K562 (cell line): ENCODE measurements around the gene DMXL1. TPM values are rescaled to one million over a fixed set of nuclear protein-coding genes. Genes with fewer than 3 reads are reported as not detected.
A peak's percentile ranks its signal among the peaks of the same experiment; 100 is the strongest.

Experiments
- BMI1 ChIP-seq: fragments of 150-350 bp; IDR thresholded peaks from 2 replicates; pipeline ENCODE4 v1.6.1; 2014; ENCODE audit warnings: low read length
- ETS1 ChIP-seq: conservative IDR thresholded peaks from 2 replicates; pipeline ENCODE4 v1.6.1; 2011; ENCODE audit warnings: low read depth, mild to moderate bottlenecking, low read length; ENCODE audit not compliant: control insufficient read depth
- FOXA3 ChIP-seq, 2 experiments: fragments of 450-650 bp in 1 of 2; sonication (generic) in 1 of 2; formaldehyde crosslinking; IDR thresholded peaks in 1 of 2; conservative IDR thresholded peaks in 1 of 2; 2 replicates each; pipeline versions ENCODE4 v1.4.0 to v1.8.0; 2020 to 2022; ENCODE audit warnings: mild to moderate bottlenecking in 2 of 2, missing genetic modification reagents in 1 of 2
- FOXJ2 ChIP-seq: fragments of 200-800 bp; sonication (Bioruptor generic); IDR thresholded peaks from 2 replicates; pipeline ENCODE4 v1.6.1; 2016; ENCODE audit warnings: missing genetic modification characterization, missing compliant biosample characterization
- FOXK1 ChIP-seq: sonication (generic); formaldehyde crosslinking; IDR thresholded peaks from 2 replicates; pipeline ENCODE4 v1.8.0; 2022; ENCODE audit warnings: missing genetic modification reagents, mild to moderate bottlenecking, borderline replicate concordance
- MEIS2 ChIP-seq: fragments of 450-650 bp; IDR thresholded peaks from 2 replicates; pipeline ENCODE4 v1.6.1; 2014; ENCODE audit warnings: mild to moderate bottlenecking; ENCODE audit not compliant: partially characterized antibody
- MYBL2 ChIP-seq, 2 experiments: fragments of 450-650 bp in 1 of 2; sonication (generic) in 1 of 2; formaldehyde crosslinking in 1 of 2; IDR thresholded peaks; 2 replicates each; pipeline versions ENCODE4 v1.6.1 to v1.8.1; 2017 to 2022; ENCODE audit warnings: borderline replicate concordance in 1 of 2, inconsistent platforms in 1 of 2, low read depth in 1 of 2, mild to moderate bottlenecking in 1 of 2, missing genetic modification reagents in 1 of 2, moderate library complexity in 1 of 2
- NR1H2 ChIP-seq: sonication (generic); formaldehyde crosslinking; IDR thresholded peaks from 2 replicates; pipeline ENCODE4 v1.4.0; 2020; ENCODE audit warnings: mild to moderate bottlenecking, missing genetic modification reagents
- PATZ1 ChIP-seq: fragments of 250-450 bp; sonication (Bioruptor Pico); IDR thresholded peaks from 2 replicates; pipeline ENCODE4 v1.5.0; 2020; ENCODE audit warnings: mild to moderate bottlenecking, borderline replicate concordance
- PURB ChIP-seq: sonication (generic); formaldehyde crosslinking; IDR thresholded peaks from 2 replicates; pipeline ENCODE4 v1.9.0; 2021; ENCODE audit warnings: low read depth, mild to moderate bottlenecking, missing genetic modification reagents
- RUNX1 ChIP-seq: sonication (generic); IDR thresholded peaks from 2 replicates; pipeline ENCODE4 v1.6.1; 2016; ENCODE audit warnings: antibody characterized with exemption, low read depth
- SPI1 ChIP-seq: IDR thresholded peaks from 2 replicates; pipeline ENCODE4 v1.6.1; 2011; ENCODE audit warnings: low read depth, low read length, control low read depth, borderline replicate concordance
- TCF3 ChIP-seq: sonication (generic); formaldehyde crosslinking; IDR thresholded peaks from 2 replicates; pipeline ENCODE4 v1.4.0; 2020; ENCODE audit warnings: mild to moderate bottlenecking, missing genetic modification reagents
- ZNF134 ChIP-seq: fragments of 250-450 bp; sonication (Bioruptor Pico); conservative IDR thresholded peaks from 2 replicates; pipeline ENCODE4 v1.4.0; 2020
- ZNF263 ChIP-seq: sonication (generic); formaldehyde crosslinking; IDR thresholded peaks from 2 replicates; pipeline ENCODE4 v1.8.0; 2022; ENCODE audit warnings: mild to moderate bottlenecking, missing genetic modification reagents, borderline replicate concordance
- polyA plus RNA-seq, 8 experiments: library from polyadenylated mRNA; depleted of rRNA in 4 of 8; stranded (reverse) in 5 of 8; unstranded in 3 of 8; fragments of >200 nt; fragmentation: Nextera tagmentation in 2 of 8; fragmentation: Illumina TruSeq in 1 of 8; extraction: Ambion mirVana in 2 of 8; extraction: Trizol in 1 of 8; gene quantifications; 2 replicates each; pipeline versions ENCODE4 v1.2.1 to v1.2.3, GENCODE V29; 2011 to 2014; ENCODE audit warnings: inconsistent platforms in 1 of 8, missing spikeins in 1 of 8
- total RNA-seq, 7 experiments: library from RNA; depleted of rRNA in 6 of 7; stranded (reverse); fragments of >200 nt in 6 of 7; fragmentation: Illumina TruSeq in 2 of 7; extraction: Trizol in 2 of 7; gene quantifications; 2 replicates each; pipeline versions ENCODE4 v1.2.1 to v1.2.3, GENCODE V29; 2011 to 2021; ENCODE audit warnings: low replicate concordance in 1 of 7
- TF ChIP-seq, protein P1 (sequence below), 2 experiments: fragments of 150-350 bp in 1 of 2; IDR thresholded peaks; 2 replicates each; pipeline ENCODE4 v1.6.1; 2012 to 2016; ENCODE audit warnings: low read depth in 2 of 2, low read length in 2 of 2, mild to moderate bottlenecking in 1 of 2, moderate library complexity in 1 of 2
- TF ChIP-seq, protein P2 (sequence below): sonication (generic); formaldehyde crosslinking; IDR thresholded peaks from 2 replicates; pipeline ENCODE4 v1.8.1; 2023; ENCODE audit warnings: mild to moderate bottlenecking, missing genetic modification reagents
- TF ChIP-seq, protein P3 (sequence below), 2 experiments: fragments of 250-450 bp in 1 of 2; fragments of 450-650 bp in 1 of 2; sonication (Bioruptor Pico) in 1 of 2; IDR thresholded peaks; 2 replicates each; pipeline versions ENCODE4 v1.6.1 to v1.8.0; 2016 to 2021; ENCODE audit warnings: mild to moderate bottlenecking in 2 of 2, moderate library complexity in 2 of 2, missing compliant biosample characterization in 1 of 2, missing genetic modification characterization in 1 of 2

The DMXL1 gene
- total and polyA plus RNA-seq, 9 of the 15 experiments (the other 6 are each of a cell fraction or from before 2014, with no cell fraction given) = 8.3 to 40.3 (median 30.6) TPM

DNA sequence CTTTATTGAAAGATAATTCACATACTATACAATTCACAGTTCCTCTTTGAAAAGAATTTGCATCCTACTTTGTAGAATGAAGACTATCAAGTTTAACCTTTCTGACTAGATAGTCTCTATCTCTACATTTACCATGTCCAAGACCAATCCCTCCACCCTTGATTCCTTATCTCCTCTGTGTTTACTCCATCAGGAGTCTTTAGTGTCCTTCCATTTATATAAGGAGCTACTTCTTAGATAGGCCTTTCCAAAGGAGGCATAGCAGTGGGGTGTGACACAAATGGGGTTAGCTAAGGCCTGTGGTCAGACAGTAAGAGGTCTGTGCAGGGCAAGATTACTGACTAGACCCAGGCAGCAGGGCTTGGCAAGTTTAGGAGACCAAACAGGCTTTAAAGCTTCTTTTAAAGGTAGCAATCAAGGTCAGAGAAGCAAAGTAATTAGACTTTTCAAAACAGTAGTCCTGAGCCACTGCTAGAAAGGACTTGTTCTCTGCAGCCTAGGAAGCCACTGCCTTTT lies 11.1 kb upstream of the DMXL1 start (continued):
- TF ChIP-seq, protein P1, sequence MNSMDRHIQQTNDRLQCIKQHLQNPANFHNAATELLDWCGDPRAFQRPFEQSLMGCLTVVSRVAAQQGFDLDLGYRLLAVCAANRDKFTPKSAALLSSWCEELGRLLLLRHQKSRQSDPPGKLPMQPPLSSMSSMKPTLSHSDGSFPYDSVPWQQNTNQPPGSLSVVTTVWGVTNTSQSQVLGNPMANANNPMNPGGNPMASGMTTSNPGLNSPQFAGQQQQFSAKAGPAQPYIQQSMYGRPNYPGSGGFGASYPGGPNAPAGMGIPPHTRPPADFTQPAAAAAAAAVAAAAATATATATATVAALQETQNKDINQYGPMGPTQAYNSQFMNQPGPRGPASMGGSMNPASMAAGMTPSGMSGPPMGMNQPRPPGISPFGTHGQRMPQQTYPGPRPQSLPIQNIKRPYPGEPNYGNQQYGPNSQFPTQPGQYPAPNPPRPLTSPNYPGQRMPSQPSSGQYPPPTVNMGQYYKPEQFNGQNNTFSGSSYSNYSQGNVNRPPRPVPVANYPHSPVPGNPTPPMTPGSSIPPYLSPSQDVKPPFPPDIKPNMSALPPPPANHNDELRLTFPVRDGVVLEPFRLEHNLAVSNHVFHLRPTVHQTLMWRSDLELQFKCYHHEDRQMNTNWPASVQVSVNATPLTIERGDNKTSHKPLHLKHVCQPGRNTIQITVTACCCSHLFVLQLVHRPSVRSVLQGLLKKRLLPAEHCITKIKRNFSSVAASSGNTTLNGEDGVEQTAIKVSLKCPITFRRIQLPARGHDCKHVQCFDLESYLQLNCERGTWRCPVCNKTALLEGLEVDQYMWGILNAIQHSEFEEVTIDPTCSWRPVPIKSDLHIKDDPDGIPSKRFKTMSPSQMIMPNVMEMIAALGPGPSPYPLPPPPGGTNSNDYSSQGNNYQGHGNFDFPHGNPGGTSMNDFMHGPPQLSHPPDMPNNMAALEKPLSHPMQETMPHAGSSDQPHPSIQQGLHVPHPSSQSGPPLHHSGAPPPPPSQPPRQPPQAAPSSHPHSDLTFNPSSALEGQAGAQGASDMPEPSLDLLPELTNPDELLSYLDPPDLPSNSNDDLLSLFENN (IDR thresholded peaks at IDR 0.05; ENCODE audit: low read depth in 2 of 2, low read length in 2 of 2) = no peak
- no peak for TF ChIP-seq NR1H2 (CRISPR knock-in tag)
- no peak for TF ChIP-seq FOXK1
- no peak for TF ChIP-seq ZNF263 (CRISPR knock-in tag)
- TF ChIP-seq, protein P2, sequence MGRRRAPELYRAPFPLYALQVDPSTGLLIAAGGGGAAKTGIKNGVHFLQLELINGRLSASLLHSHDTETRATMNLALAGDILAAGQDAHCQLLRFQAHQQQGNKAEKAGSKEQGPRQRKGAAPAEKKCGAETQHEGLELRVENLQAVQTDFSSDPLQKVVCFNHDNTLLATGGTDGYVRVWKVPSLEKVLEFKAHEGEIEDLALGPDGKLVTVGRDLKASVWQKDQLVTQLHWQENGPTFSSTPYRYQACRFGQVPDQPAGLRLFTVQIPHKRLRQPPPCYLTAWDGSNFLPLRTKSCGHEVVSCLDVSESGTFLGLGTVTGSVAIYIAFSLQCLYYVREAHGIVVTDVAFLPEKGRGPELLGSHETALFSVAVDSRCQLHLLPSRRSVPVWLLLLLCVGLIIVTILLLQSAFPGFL (CRISPR knock-in tag) = no peak
- TF ChIP-seq TCF3 (CRISPR knock-in tag) = peak; percentile 87
- no peak for TF ChIP-seq PURB (CRISPR knock-in tag)
- TF ChIP-seq BMI1 = no peak
- TF ChIP-seq ZNF134 = no peak
- no peak for TF ChIP-seq ETS1
- TF ChIP-seq RUNX1 = no peak
- no peak for TF ChIP-seq SPI1
- TF ChIP-seq MEIS2 = peak; percentile 17
- TF ChIP-seq FOXA3 (CRISPR knock-in tag; conservative IDR thresholded peaks at IDR 0.05 in 1 of 2, IDR thresholded peaks at IDR 0.05 in 1 of 2) = peak in 1 of 2 experiments; percentile 61; a peak in 2 of 4 replicates
- no peak for TF ChIP-seq MYBL2 (IDR thresholded peaks at IDR 0.05; ENCODE audit: low read depth)
- no peak for TF ChIP-seq MYBL2 (CRISPR knock-in tag; IDR thresholded peaks at IDR 0.05; ENCODE audit: borderline replicate concordance)
- TF ChIP-seq PATZ1 (CRISPR knock-in tag) = no peak
- TF ChIP-seq FOXJ2 (tag) = 0 out of 2 replicates have a peak, but pooled peaks have one; percentile 45
- TF ChIP-seq, protein P3, sequence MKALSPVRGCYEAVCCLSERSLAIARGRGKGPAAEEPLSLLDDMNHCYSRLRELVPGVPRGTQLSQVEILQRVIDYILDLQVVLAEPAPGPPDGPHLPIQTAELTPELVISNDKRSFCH (CRISPR knock-in tag; IDR thresholded peaks at IDR 0.05) = no peak
- TF ChIP-seq, protein P3 (tag; IDR thresholded peaks at IDR 0.05) = 0 out of 2 replicates have a peak, but pooled peaks have one; percentile 49
